HG03135 (cell line): ENCODE results near the gene METAP1D.
A peak's percentile ranks its signal among the peaks of the same experiment; 100 is the strongest.
"Not testable (repeated sequence)": the region's sequence is repeated elsewhere in the genome, so short reads cannot be mapped to it uniquely, and the experiment has no call there.

Source experiments
- ATAC-seq: cut with Tn5 transposase; IDR thresholded peaks from one replicate; pipeline ENCODE4 v1.9.1; 2021; ENCODE audit warnings: mild to moderate bottlenecking, moderate library complexity; ENCODE audit not compliant: unreplicated experiment

Gene METAP1D

GRCh38 chr2:172100935-172101820 is 101.4 kb downstream of the METAP1D start:
- ATAC-seq, result no peak

GRCh38 chr2:172101821-172102390 is 102.2 kb downstream of the METAP1D start:
- ATAC-seq, result no peak

GRCh38 chr2:172102391-172103359 is 102.9 kb downstream of the METAP1D start, which contains the start of gene DLX2:
DLX2 (minus strand) TSS chr2:172102900; CDS start chr2:172102538, 362 bp downstream.
- ATAC-seq, result peak; percentile 61

GRCh38 chr2:172103471-172104272 is 103.9 kb downstream of the METAP1D start:
- ATAC-seq, result no peak

GRCh38 chr2:172105471-172106107 is 105.8 kb downstream of the METAP1D start:
- ATAC-seq, result no peak

GRCh38 chr2:172106108-172106961 is 106.6 kb downstream of the METAP1D start:
- no peak for ATAC-seq

- no peak for ATAC-seq
Measured at GRCh38 chr2:172107690-172108586, 108.2 kb downstream of the METAP1D start.

GRCh38 chr2:172108587-172108930 is 108.8 kb downstream of the METAP1D start:
- ATAC-seq, result no peak

GRCh38 chr2:172109256-172109987 is 109.7 kb downstream of the METAP1D start:
- no peak for ATAC-seq

- no peak for ATAC-seq
Measured at GRCh38 chr2:172109988-172110811, 110.4 kb downstream of the METAP1D start.

- ATAC-seq, result no peak
Measured at GRCh38 chr2:172113617-172114016, 113.9 kb downstream of the METAP1D start.

GRCh38 chr2:172114176-172114575 is 114.4 kb downstream of the METAP1D start:
- ATAC-seq, result not testable (repeated sequence)

GRCh38 chr2:172114579-172114978 is 114.8 kb downstream of the METAP1D start:
- ATAC-seq, result no peak

GRCh38 chr2:172116107-172116506 is 116.4 kb downstream of the METAP1D start:
- ATAC-seq, result no peak

- ATAC-seq, result no peak
Measured at GRCh38 chr2:172119089-172119488, 119.3 kb downstream of the METAP1D start.

- ATAC-seq, result no peak
Measured at GRCh38 chr2:172120118-172120517, 120.4 kb downstream of the METAP1D start.
